PFSK-1 (cell line): Measurements from ENCODE around the gene TMEM17.

Experiments
- FOXP2 ChIP-seq: optimal IDR thresholded peaks from 2 replicates; pipeline ENCODE3; 2011; ENCODE audit warnings: borderline replicate concordance, control low read depth, inconsistent platforms; ENCODE audit not compliant: insufficient read depth; ENCODE audit errors: extremely low read length, extremely low read depth
- POLR2AphosphoS5 ChIP-seq: IDR thresholded peaks from 2 replicates; pipeline ENCODE4 v1.6.1; 2012; ENCODE audit warnings: low read depth, mild to moderate bottlenecking, control low read depth, low read length, moderate library complexity
- SIN3A ChIP-seq: IDR thresholded peaks from 2 replicates; pipeline ENCODE4 v1.6.1; 2012; ENCODE audit warnings: mild to moderate bottlenecking, low read length, moderate library complexity, borderline replicate concordance; ENCODE audit not compliant: insufficient read depth
- TAF1 ChIP-seq: IDR thresholded peaks from 2 replicates; pipeline ENCODE4 v1.6.1; 2012; ENCODE audit warnings: low read length, control low read depth, borderline replicate concordance; ENCODE audit not compliant: insufficient read depth
- TF ChIP-seq, protein P1 (sequence below), 2 experiments: IDR thresholded peaks; 2 replicates each; pipeline versions ENCODE4 v1.6.1 to v1.8.0; 2011 to 2012; ENCODE audit warnings: low read depth in 2 of 2, low read length in 2 of 2, control low read depth in 1 of 2, inconsistent platforms in 1 of 2, mild to moderate bottlenecking in 1 of 2, moderate library complexity in 1 of 2; ENCODE audit not compliant: insufficient read depth in 1 of 2

Gene TMEM17

DNA sequence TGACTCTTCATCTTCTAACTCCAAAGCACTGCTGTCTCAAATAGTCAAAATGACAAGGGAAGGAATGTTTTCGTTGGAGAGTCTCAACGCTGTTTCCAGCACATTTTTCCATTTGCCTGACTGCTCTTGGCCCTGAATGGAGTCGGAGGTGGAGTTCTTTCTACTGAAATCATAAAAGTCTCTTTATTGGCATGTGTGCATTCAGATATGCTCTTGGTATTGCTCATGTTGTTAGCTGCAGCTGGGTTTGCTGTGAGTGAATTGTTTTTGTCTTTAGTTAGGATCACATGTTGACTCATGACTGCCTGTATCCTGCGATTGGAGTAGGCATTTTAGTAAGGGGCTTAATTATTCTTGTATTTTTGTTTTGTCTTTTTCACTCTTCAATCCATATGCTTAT is 16.8 kb downstream of the TMEM17 start:
- TF ChIP-seq, protein P1, sequence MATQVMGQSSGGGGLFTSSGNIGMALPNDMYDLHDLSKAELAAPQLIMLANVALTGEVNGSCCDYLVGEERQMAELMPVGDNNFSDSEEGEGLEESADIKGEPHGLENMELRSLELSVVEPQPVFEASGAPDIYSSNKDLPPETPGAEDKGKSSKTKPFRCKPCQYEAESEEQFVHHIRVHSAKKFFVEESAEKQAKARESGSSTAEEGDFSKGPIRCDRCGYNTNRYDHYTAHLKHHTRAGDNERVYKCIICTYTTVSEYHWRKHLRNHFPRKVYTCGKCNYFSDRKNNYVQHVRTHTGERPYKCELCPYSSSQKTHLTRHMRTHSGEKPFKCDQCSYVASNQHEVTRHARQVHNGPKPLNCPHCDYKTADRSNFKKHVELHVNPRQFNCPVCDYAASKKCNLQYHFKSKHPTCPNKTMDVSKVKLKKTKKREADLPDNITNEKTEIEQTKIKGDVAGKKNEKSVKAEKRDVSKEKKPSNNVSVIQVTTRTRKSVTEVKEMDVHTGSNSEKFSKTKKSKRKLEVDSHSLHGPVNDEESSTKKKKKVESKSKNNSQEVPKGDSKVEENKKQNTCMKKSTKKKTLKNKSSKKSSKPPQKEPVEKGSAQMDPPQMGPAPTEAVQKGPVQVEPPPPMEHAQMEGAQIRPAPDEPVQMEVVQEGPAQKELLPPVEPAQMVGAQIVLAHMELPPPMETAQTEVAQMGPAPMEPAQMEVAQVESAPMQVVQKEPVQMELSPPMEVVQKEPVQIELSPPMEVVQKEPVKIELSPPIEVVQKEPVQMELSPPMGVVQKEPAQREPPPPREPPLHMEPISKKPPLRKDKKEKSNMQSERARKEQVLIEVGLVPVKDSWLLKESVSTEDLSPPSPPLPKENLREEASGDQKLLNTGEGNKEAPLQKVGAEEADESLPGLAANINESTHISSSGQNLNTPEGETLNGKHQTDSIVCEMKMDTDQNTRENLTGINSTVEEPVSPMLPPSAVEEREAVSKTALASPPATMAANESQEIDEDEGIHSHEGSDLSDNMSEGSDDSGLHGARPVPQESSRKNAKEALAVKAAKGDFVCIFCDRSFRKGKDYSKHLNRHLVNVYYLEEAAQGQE (IDR thresholded peaks at IDR 0.05; ENCODE audit: insufficient read depth in 1 of 2, low read depth in 2 of 2, low read length in 2 of 2), result no peak
- TF ChIP-seq POLR2AphosphoS5 (no peak), FOXP2 (no peak), SIN3A (no peak), TAF1 (no peak)

DNA sequence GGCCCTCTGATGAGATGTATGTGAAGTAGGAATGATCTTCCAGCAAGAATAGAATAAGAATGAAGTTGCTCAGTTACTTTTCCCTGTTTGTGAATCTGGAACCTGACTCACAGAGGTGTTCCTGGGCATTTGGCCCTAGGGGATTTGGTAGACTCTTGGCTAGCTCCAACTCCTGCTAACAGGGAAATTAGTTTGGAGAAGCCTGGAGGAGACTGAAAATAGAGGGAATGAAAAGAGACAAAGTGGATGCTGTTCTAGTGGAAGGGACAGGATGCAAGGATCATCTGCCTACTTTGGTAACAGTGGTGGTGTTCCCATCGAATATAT is 19.6 kb downstream of the TMEM17 start:
- TF ChIP-seq POLR2AphosphoS5 (no peak), SIN3A (no peak), FOXP2 (no peak), TAF1 (no peak)
- TF ChIP-seq, protein P1 (IDR thresholded peaks at IDR 0.05; ENCODE audit: insufficient read depth in 1 of 2, low read depth in 2 of 2, low read length in 2 of 2), result no peak

DNA sequence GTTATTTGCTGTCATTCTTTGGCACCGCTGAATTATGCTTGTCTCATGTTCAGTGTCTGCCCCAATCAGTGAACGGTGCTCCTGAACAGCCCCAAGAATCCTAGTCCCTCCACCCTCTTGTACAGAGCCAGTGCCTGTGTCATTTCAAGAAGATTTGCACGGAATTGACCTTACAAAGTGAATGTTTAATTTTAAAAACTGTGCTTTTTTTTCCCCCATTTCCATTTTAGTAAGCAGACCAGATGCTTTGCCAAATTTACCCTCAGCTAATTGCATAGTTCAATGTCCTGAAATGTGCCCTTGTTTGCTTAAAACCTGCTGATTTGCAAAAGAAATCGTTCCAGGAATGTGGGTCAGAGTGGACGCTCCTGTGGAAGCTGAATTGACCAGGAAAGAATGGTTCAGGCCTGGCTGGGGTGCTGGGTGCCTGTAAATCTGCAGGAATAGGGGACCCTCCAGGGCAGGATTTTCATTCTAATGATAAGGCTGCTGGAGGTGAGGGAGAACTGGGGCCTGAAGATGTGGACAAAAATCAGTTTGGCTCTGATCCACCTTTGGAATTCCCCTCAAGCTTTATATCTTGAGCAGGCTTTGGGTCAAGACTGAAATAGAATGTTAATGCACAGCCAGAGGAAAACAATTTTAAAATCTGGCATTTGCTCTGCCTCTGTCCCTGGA is 20.1 kb downstream of the TMEM17 start:
- TF ChIP-seq, protein P1 (IDR thresholded peaks at IDR 0.05; ENCODE audit: insufficient read depth in 1 of 2, low read depth in 2 of 2, low read length in 2 of 2), result no peak
- TF ChIP-seq SIN3A (no peak), POLR2AphosphoS5 (no peak), TAF1 (no peak), FOXP2 (no peak)

DNA sequence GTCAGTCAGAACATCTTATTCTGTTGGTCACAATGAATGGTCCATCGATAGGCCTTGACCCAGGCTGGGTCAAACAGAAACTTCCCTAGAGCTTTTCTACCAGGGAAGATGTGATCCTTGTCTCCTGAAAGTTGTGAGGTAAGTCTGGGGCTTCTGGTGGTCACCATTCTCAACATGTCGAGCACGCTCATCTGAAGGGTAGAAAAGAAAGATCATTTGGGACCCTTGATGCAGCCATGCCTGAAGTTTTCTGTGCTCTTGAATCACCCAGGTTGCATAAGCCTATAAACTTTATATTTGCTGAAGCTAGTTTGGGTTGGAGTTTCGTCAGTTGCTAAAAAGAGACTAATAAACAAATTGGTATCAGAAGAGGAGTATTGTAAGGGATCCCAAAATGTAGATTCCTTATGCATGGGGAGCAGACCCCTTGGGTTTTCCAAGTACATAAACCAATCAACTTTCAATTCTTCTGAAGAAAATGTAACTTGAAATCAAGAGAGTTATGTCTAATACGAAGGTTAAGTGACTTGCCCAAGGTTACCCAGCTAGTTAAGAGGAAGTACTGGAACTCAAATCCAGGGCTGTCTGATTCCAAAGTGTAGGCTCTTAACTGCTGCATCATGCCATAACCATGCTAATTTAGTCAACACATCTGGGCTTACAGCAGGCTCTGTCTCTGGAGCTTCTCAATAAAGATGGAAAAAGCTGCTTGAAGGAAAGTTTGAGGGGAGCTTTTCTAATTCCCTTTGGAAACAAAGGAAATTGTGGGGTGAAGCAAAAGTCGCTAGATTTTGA is 23.2 kb downstream of the TMEM17 start:
- TF ChIP-seq SIN3A (no peak), POLR2AphosphoS5 (no peak), TAF1 (no peak), FOXP2 (no peak)
- TF ChIP-seq, protein P1 (IDR thresholded peaks at IDR 0.05; ENCODE audit: insufficient read depth in 1 of 2, low read depth in 2 of 2, low read length in 2 of 2), result no peak
